Measurements from ENCODE around the gene SAP130. TPM values are rescaled to one million over a fixed set of nuclear protein-coding genes. Genes with fewer than 3 reads are reported as not detected.

SAP130 gene
- 10 to 100 TPM; 40.0 to 43.7 TPM for total RNA-seq

DNA sequence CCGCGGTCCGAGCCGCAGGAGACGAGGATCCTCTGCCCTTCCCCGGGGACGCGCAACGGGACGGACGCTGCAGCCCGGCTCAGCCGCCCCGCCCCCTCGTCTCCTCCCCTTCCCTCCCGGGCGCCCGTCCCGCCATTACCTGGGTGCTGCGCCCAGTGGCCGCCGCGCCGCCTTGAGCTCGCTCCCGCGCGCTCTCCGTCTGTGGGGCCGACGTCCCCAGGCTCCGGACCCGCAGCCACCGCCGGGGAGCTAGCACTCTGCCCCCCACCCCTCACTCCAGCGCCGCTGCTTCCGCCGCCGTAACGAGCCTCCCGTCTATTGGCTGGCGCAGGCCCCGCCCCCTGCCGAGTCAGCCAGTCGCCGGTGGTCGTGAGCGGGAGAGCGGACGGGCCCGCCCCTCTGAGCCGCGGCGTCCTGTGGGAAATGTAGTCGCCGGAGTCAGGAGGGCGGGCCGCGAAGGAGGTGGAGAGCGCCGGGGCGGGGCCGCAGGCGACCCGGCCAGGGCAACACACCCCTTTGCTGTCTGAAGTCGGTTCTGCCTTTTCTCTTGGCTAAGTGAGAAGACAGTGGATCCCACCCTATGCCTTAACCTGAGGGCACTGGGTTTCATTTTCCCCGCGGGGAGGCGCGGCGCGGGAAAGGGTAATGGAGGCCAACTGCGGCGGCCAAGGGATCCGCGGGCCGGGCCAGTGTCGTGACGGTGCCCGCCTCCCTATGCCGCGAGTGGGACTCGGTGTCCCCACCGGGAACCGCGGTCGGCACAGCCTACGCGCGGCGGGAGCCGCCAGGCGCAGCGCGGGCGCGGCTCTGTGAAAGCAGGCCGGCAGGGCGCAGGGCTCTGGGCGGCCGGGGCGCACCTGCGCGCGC lies at the start of gene SAP130:
Gene SAP130, minus strand, starts transcription at position 259 of the 867 bp plus-strand sequence. CDS start 1,767 bp downstream, outside the sequence.
- Mint-ChIP-seq H3K27me3 (no peaks in the 10 kb centered on the region), H3K36me3 (peaks cover 3% of the 10 kb centered on the region), H3K27ac (peak within 1 kb of the TSS; percentile 88), H3K9me3 (ENCODE audit: low read depth) (peaks cover 8% of the 10 kb centered on the region), H3K4me3 (peak within 1 kb of the TSS; percentile 94), H3K4me1 (peaks cover 19% of the 10 kb centered on the region)
- DNase-seq: peak; percentile 99
- CTCF ChIA-PET: interaction anchor here (1.0 to 1.1 kb wide), 2 partner anchors 13 to 63 kb away, joined by 3 read pairs; partner anchors contain the start of gene UGGT1
- peak; percentile 78 for ATAC-seq

DNA sequence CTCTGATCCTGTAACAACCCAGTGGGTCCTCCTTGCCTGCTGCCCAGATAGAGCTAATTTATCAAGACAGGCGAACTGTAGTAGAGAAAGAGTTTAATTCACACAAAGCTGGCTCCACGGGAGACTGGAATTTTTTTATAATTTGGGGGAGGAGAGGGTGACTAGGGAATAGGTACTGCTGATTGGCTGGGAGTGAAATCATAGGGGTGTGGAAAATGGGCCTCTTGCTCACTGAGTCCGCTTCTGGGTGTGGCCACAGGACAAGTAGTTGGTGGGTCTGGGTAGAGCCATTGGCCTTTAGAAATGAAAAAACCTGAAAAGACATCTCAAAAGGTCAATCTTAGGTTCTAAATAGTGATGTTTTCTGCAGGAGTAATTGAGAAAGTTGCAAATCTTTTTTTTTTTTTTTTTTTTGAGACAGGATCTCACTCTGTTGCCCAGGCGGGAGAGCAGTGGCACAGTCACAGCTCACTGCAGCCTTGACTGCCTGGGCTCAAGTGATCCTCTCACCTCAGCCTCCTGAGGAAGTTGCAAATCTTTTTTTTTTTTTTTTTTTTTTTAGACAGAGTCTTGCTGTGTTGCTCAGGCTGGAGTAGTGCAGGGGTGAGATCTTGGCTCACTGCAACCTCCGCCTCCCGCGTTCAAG lies 48.7 kb upstream of the SAP130 start:
- Mint-ChIP-seq H3K9me3 (ENCODE audit: low read depth) (no peaks in the 10 kb centered on the region), H3K27ac (no peak overlapping the region), H3K27me3 (peaks cover 9% of the 10 kb centered on the region), H3K36me3 (no peaks in the 10 kb centered on the region), H3K4me1 (peaks cover 8% of the 10 kb centered on the region), H3K4me3 (no peak overlapping the region)
- DNase-seq: no peak
- ATAC-seq: no peak
- CTCF ChIA-PET: interaction anchor here (0.7 kb wide), 2 partner anchors 57 to 181 kb away, joined by 3 read pairs; no protein-coding TSS in a partner anchor

DNA sequence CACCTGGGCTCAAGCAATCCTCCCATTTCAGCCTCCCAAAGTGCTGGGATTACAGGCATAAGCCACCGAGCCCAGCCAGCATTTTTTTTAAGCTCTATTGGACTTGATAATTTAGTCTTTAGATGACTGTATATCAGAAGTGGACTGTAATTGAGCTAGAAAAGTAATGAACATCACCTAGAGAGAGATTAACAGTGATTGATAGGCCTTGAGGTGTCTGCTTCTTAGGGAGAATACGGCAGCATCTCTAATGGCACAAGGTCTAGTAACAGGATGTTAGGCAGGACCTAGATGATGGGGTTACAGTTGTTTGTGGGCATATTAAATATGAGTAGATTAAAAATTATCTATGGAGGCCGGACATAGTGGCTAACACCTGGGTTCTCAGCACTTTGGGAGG lies 45.4 kb upstream of the SAP130 start:
- no peak overlapping the region for H3K27ac Mint-ChIP-seq
- CTCF ChIA-PET: interaction anchor here (1.7 kb wide), 1 partner anchor 10 kb away, joined by 10 read pairs; no protein-coding TSS in a partner anchor
- H3K36me3 Mint-ChIP-seq: no peaks in the 10 kb centered on the region
- no peak overlapping the region for H3K4me3 Mint-ChIP-seq
- ATAC-seq (no peak), DNase-seq (no peak)
- peaks cover 8% of the 10 kb centered on the region for H3K4me1 Mint-ChIP-seq
- no peaks in the 10 kb centered on the region for H3K9me3 Mint-ChIP-seq (ENCODE audit: low read depth)
- H3K27me3 Mint-ChIP-seq: peaks cover 2% of the 10 kb centered on the region

DNA sequence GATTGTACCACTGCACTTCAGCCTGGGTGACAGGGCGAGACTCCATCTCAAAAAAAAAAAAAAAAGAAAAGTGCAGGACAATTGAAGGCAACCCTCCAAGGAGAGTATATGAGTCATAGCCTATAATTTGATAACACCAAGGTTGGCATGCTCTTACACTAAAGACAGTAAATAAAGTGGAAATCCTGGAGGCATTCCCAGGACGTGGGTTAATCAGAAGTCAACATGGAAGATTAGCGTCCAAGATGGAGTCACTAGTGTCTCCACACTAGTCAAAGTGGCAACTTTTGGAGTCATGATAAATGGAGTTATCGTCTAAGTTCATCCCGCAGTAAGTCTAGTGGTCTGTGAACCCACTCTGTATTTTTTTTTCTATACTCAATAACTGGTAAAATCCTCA lies 41.9 kb upstream of the SAP130 start:
- Mint-ChIP-seq H3K27me3 (no peaks in the 10 kb centered on the region), H3K27ac (no peak overlapping the region), H3K36me3 (no peaks in the 10 kb centered on the region), H3K4me1 (no peaks in the 10 kb centered on the region), H3K9me3 (ENCODE audit: low read depth) (no peaks in the 10 kb centered on the region), H3K4me3 (no peak overlapping the region)
- no peak for DNase-seq
- no peak for ATAC-seq
- CTCF ChIA-PET: no interaction called here

DNA sequence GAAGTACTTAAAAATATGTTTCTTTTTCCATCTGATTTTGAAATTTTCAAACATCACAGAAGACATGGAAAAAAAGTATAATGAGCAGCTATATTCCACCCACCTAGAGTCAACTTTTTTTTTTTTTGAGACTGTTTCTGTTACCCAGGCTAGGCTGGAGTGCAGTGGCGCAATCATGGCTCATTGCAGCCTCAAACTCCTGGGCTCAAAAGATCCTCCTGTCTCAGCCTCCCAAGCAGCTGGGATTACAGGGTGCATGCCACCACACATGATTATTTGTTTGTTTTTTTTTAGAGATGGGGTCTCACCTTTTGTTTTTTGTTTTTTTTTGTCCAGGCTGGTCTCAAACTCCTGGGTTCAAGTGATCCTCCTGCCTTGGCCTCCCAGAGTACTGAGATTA lies 36.5 kb upstream of the SAP130 start:
- no peak for DNase-seq
- peaks cover 4% of the 10 kb centered on the region for H3K27me3 Mint-ChIP-seq
- CTCF ChIA-PET: interaction anchor here (1.4 to 2.7 kb wide), 7 partner anchors 8 to 168 kb away, joined by 3 to 10 read pairs (median 6); no protein-coding TSS in a partner anchor
- no peak for ATAC-seq
- no peaks in the 10 kb centered on the region for H3K4me1 Mint-ChIP-seq
- H3K36me3 Mint-ChIP-seq: no peaks in the 10 kb centered on the region
- H3K4me3 Mint-ChIP-seq: no peak overlapping the region
- no peak overlapping the region for H3K27ac Mint-ChIP-seq
- H3K9me3 Mint-ChIP-seq (ENCODE audit: low read depth): no peaks in the 10 kb centered on the region

DNA sequence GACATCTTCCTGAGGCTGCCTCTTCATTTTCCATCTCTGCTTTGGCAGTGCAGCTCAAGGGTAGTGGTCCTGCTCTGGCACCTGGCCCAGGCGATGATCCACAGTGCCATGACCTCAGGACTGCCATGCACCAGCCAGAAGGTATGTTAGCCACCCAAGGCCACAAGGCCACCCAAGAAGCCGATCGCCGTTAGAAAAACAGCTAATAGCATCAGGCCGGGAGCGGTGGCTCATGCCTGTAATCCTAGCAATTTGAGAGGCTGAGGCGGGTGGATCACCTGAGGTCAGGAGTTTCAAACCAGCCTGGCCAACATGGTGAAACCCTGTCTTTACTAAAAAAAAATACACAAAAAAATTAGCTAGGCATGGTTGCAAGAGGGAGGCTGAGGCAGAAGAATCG lies 34.7 kb upstream of the SAP130 start:
- ATAC-seq (no peak), DNase-seq (no peak)
- Mint-ChIP-seq H3K4me3 (no peak overlapping the region), H3K4me1 (no peaks in the 10 kb centered on the region), H3K36me3 (no peaks in the 10 kb centered on the region), H3K27me3 (peaks cover 5% of the 10 kb centered on the region), H3K27ac (no peak overlapping the region), H3K9me3 (ENCODE audit: low read depth) (no peaks in the 10 kb centered on the region)
- CTCF ChIA-PET: interaction anchor here (2.1 to 2.7 kb wide), 4 partner anchors 9 to 170 kb away, joined by 6 to 10 read pairs (median 8); no protein-coding TSS in a partner anchor

DNA sequence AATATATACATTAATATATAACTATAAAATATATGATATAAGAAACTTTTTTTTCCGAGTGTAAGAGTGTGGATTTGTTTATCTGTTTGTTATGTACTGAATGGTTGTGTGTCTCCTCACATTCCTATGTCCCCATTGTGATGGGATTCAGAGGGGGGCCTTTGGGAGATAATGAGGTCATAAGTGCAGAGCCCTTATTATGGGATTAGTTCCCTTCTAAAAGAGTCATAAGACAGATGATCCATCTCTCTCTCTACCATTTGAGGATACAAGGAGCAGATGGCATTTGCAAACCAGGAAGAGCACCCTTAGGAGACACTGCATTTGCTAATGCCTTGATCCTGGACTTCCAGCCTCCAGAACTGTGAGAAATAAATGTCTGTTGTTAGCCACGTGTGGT lies 30.3 kb upstream of the SAP130 start:
- H3K4me3 Mint-ChIP-seq: no peak overlapping the region
- H3K36me3 Mint-ChIP-seq: no peaks in the 10 kb centered on the region
- no peaks in the 10 kb centered on the region for H3K4me1 Mint-ChIP-seq
- CTCF ChIA-PET: no interaction called here
- no peak for ATAC-seq
- DNase-seq: no peak
- no peak overlapping the region for H3K27ac Mint-ChIP-seq
- no peaks in the 10 kb centered on the region for H3K9me3 Mint-ChIP-seq (ENCODE audit: low read depth)
- H3K27me3 Mint-ChIP-seq: peaks cover 8% of the 10 kb centered on the region

DNA sequence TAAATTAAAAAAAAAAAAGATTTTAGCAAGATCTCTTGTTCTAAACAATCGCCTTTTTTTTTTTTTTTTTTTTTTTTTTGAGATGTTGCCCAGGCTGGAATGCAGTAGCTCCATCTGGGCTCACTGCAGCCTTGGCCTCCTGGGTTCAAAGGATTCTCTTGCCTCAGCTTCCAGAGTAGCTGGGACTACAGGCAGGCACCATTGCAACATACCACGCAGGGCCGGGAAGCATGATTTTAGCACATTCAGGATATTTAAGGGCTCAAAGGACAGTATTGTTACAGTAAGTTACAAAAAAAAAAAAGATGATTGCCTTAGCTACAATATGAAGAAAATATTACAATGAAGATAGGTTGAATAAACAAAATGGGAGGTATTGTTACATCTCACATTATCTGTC lies 29.5 kb upstream of the SAP130 start:
- H3K36me3 Mint-ChIP-seq: no peaks in the 10 kb centered on the region
- CTCF ChIA-PET: no interaction called here
- no peak for DNase-seq
- no peak overlapping the region for H3K27ac Mint-ChIP-seq
- no peaks in the 10 kb centered on the region for H3K9me3 Mint-ChIP-seq (ENCODE audit: low read depth)
- no peaks in the 10 kb centered on the region for H3K4me1 Mint-ChIP-seq
- no peak overlapping the region for H3K4me3 Mint-ChIP-seq
- no peak for ATAC-seq
- peaks cover 14% of the 10 kb centered on the region for H3K27me3 Mint-ChIP-seq

DNA sequence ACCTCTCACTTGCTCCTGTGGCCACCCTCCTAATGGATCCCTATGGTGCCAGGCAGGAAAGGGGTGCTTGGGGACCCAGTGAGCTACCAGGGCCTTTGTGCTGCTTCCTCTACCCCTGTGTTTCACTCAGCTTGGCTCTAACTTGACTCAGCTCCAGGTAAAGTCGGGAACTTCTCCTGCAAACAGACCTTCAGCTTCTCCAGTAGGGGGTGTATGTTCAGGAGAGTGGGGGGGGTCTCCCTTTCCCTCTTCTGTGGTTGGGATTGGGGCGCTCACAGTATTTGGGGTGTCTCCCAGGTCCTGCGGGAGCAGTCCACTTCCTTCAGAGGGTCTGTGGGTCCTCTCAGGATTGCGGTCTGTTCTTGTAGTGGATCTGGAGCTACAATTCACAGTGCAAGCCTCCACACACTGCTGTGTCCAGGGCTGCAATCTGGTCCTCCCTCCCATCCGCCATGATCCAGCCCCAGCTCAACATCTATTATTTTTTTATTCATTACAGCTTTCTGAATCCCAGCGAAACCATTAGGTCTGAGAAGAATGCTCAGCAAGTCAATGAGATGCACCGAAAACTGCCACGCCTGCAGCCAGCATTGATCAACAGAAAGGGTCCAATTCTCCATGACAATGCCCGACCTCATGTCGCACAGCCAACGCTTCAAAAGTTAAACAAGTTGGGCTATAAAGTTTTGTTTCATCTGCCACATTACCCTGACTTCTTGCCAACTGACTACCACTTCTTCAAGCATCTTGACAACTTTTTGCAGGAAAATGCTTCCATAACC lies 26.4 kb upstream of the SAP130 start:
- H3K27me3 Mint-ChIP-seq: peaks cover 34% of the 10 kb centered on the region

DNA sequence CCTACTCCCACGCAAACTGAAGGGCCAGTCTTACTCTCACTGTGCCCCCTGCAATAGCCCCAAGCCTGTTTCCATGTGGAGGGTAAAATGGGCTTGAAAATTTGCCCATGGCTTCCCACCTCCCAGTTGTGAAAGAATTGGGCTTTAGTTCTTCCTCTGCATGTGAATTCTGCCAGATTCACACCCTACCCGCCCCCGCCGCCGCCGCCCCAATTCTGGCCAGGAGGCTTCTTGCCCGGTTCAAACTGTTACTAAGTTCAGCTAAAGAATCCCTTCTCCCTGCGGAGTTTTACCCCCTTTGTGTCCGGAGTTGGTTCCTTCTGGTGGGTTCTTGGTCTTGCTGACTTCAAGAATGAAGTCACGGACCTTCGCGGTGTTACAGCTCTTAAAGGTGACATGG lies 25.5 kb upstream of the SAP130 start:
- no peak overlapping the region for H3K4me3 Mint-ChIP-seq

More for the DNA sequence above, 26.4 kb upstream of the SAP130 start:
- no peak for ATAC-seq
- Mint-ChIP-seq H3K4me3 (no peak overlapping the region), H3K27ac (no peak overlapping the region), H3K9me3 (ENCODE audit: low read depth) (peaks cover 5% of the 10 kb centered on the region), H3K36me3 (peaks cover 8% of the 10 kb centered on the region), H3K4me1 (no peaks in the 10 kb centered on the region)
- CTCF ChIA-PET: interaction anchor here (1.0 to 1.5 kb wide), 2 partner anchors 9 to 22 kb away, joined by 3 to 6 read pairs; no protein-coding TSS in a partner anchor
- no peak for DNase-seq

DNA sequence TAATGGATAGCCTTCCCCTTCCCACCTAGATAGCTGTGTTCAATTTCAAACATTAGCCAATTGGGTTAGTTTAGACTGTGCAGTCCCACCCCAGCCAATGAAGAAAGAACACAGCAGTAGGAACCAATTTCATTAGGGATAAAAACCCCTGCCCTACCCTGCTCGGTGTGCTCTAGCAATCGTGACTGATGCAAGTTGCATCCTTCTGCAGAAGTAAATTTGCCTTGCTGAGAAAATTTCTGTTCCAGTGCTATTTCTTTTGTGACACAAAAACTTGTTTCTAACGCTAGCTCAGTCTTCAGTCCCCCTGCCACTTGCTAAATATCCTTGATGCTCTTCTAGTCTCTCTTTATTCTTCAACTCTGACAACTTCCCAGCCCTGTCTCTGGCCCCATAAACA lies 15.2 kb upstream of the SAP130 start:
- Mint-ChIP-seq H3K4me1 (no peaks in the 10 kb centered on the region), H3K9me3 (ENCODE audit: low read depth) (peaks cover 11% of the 10 kb centered on the region), H3K36me3 (peaks cover 2% of the 10 kb centered on the region), H3K27me3 (peaks cover 16% of the 10 kb centered on the region), H3K4me3 (no peak overlapping the region), H3K27ac (no peak overlapping the region)
- ATAC-seq (no peak), DNase-seq (no peak)
- CTCF ChIA-PET: interaction anchor here (2.6 kb wide), 1 partner anchor 20 kb away, joined by 6 read pairs; no protein-coding TSS in a partner anchor

More for the DNA sequence above, 25.5 kb upstream of the SAP130 start:
- DNase-seq (no peak), ATAC-seq (no peak)
- Mint-ChIP-seq H3K27me3 (peaks cover 36% of the 10 kb centered on the region), H3K4me1 (no peaks in the 10 kb centered on the region), H3K27ac (no peak overlapping the region), H3K9me3 (ENCODE audit: low read depth) (peaks cover 5% of the 10 kb centered on the region), H3K36me3 (peaks cover 8% of the 10 kb centered on the region)
- CTCF ChIA-PET: interaction anchor here (1.0 to 1.5 kb wide), 2 partner anchors 10 to 21 kb away, joined by 3 to 6 read pairs; no protein-coding TSS in a partner anchor

DNA sequence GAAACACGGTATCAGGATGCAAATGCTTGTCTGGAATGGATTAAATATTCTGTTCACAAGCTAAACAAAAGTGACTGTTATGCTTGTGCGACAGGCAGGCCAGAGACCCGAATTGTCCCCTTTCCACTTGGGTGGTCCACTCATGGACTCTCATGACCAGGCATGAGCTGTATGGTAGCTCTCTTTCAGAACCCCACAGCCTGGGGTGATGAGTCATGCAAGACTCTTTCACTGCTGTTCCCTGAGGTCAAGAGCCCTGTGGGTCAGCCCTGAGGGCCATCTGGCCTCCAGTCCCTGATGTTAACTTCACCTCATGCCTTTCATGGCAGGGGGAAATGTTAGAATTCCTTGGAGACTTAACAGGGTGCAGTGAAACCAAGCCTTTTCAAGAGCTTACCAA lies 13.7 kb upstream of the SAP130 start:
- DNase-seq: no peak
- no peaks in the 10 kb centered on the region for H3K4me1 Mint-ChIP-seq
- peaks cover 17% of the 10 kb centered on the region for H3K9me3 Mint-ChIP-seq (ENCODE audit: low read depth)
- no peak overlapping the region for H3K4me3 Mint-ChIP-seq
- ATAC-seq: no peak
- H3K27me3 Mint-ChIP-seq: peaks cover 8% of the 10 kb centered on the region
- no peak overlapping the region for H3K27ac Mint-ChIP-seq
- H3K36me3 Mint-ChIP-seq: peaks cover 4% of the 10 kb centered on the region
- CTCF ChIA-PET: interaction anchor here (1.1 to 2.6 kb wide), 2 partner anchors 13 to 22 kb away, joined by 3 to 6 read pairs; no protein-coding TSS in a partner anchor

All from activated CD8-positive, alpha-beta memory T cell treated with anti-CD3 and anti-CD28 coated beads, Interleukin-2, amount 10 ng/mL, durations not matched to agents 7 days and 5 days (primary cell).